ENCODE data around the gene HLA-DOA. TPM values are rescaled to one million over a fixed set of nuclear protein-coding genes. Genes with fewer than 3 reads are reported as not detected.
A peak's percentile ranks its signal among the peaks of the same experiment; 100 is the strongest.

The HLA-DOA gene
- total RNA-seq, 1 donor from 2014 or later, result 1.8 TPM

GRCh38 chr6:33018418-33018817 lies 9.0 kb upstream of the HLA-DOA start:
- ATAC-seq (no peak), DNase-seq (no peak)
- intact Hi-C loops (cut with micrococcal nuclease), result loop anchor here (5.0 to 10.0 kb wide), 2 partner anchors 64 to 226 kb away; no protein-coding TSS in a partner anchor

- intact Hi-C loops (cut with micrococcal nuclease), result loop anchor here (5.0 to 10.0 kb wide), 2 partner anchors 64 to 227 kb away; no protein-coding TSS in a partner anchor
- no peak for DNase-seq
- ATAC-seq, result no peak
Observed at GRCh38 chr6:33017694-33018353, 8.4 kb upstream of the HLA-DOA start.

- ATAC-seq, result no peak
- intact Hi-C loops (cut with micrococcal nuclease), result loop anchor here (5.0 to 10.0 kb wide), 2 partner anchors 65 to 228 kb away; no protein-coding TSS in a partner anchor
- no peak for DNase-seq
Observed at GRCh38 chr6:33017018-33017417, 7.6 kb upstream of the HLA-DOA start.

- DNase-seq (no peak), ATAC-seq (no peak)
- intact Hi-C loops (cut with micrococcal nuclease), result loop anchor here (5.0 to 10.0 kb wide), 2 partner anchors 67 to 229 kb away; no protein-coding TSS in a partner anchor
Observed at GRCh38 chr6:33015798-33016197, 6.4 kb upstream of the HLA-DOA start.

GRCh38 chr6:33014841-33015634 lies 5.6 kb upstream of the HLA-DOA start:
- intact Hi-C loops (cut with micrococcal nuclease), result loop anchor here (5.0 to 10.0 kb wide), 2 partner anchors 67 to 230 kb away; no protein-coding TSS in a partner anchor
- peak; percentile 72 for ATAC-seq
- no peak for DNase-seq

- intact Hi-C loops (cut with micrococcal nuclease), result loop anchor here (10.0 kb wide), 1 partner anchor 231 kb away; no protein-coding TSS in a partner anchor
- peak; percentile 9 for ATAC-seq
- no peak for DNase-seq
Observed at GRCh38 chr6:33013608-33014007, 4.2 kb upstream of the HLA-DOA start.

GRCh38 chr6:33010356-33010755 lies 965 bp upstream of the HLA-DOA start:
- ATAC-seq (no peak), DNase-seq (no peak)
- intact Hi-C loops (cut with micrococcal nuclease), result loop anchor here (10.0 kb wide), 1 partner anchor 234 kb away; no protein-coding TSS in a partner anchor

- intact Hi-C loops (cut with micrococcal nuclease), result no loop called here
- DNase-seq (no peak), ATAC-seq (no peak)
Observed at GRCh38 chr6:33007831-33008400, 1.5 kb downstream of the HLA-DOA start.

GRCh38 chr6:33004940-33005339 lies 4.5 kb downstream of the HLA-DOA start:
- DNase-seq (no peak), ATAC-seq (no peak)
- intact Hi-C loops (cut with micrococcal nuclease), result no loop called here

GRCh38 chr6:33001685-33002084 lies 7.7 kb downstream of the HLA-DOA start:
- intact Hi-C loops (cut with micrococcal nuclease), result no loop called here
- DNase-seq (no peak), ATAC-seq (no peak)

GRCh38 chr6:33000055-33000454 lies 9.3 kb downstream of the HLA-DOA start:
- ATAC-seq (no peak), DNase-seq (no peak)
- intact Hi-C loops (cut with micrococcal nuclease), result no loop called here

GRCh38 chr6:32995448-32995847 lies 13.9 kb downstream of the HLA-DOA start:
- intact Hi-C loops (cut with micrococcal nuclease), result no loop called here
- no peak for DNase-seq

GRCh38 chr6:32993363-32993973 lies 15.9 kb downstream of the HLA-DOA start:
- DNase-seq (no peak), ATAC-seq (no peak)
- intact Hi-C loops (cut with micrococcal nuclease), result no loop called here

More at GRCh38 chr6:32995448-32995847, 13.9 kb downstream of the HLA-DOA start:
- ATAC-seq, result no peak

- ATAC-seq, result no peak
- intact Hi-C loops (cut with micrococcal nuclease), result no loop called here
- no peak for DNase-seq
Observed at GRCh38 chr6:32991972-32992371, 17.4 kb downstream of the HLA-DOA start.

- DNase-seq (no peak), ATAC-seq (no peak)
- intact Hi-C loops (cut with micrococcal nuclease), result no loop called here
Observed at GRCh38 chr6:32989368-32989767, 20.0 kb downstream of the HLA-DOA start.

GRCh38 chr6:32984622-32985389 lies 24.6 kb downstream of the HLA-DOA start:
- peak; percentile 83 for ATAC-seq
- intact Hi-C loops (cut with micrococcal nuclease), result loop anchor here (5.0 kb wide), 2 partner anchors 53 to 98 kb away; no protein-coding TSS in a partner anchor
- DNase-seq, result peak; percentile 94

GRCh38 chr6:32983964-32984621 lies 25.3 kb downstream of the HLA-DOA start:
- intact Hi-C loops (cut with micrococcal nuclease), result loop anchor here (5.0 kb wide), 2 partner anchors 52 to 97 kb away; no protein-coding TSS in a partner anchor
- ATAC-seq, result peak; percentile 2
- no peak for DNase-seq

GRCh38 chr6:32983493-32983848 lies 25.9 kb downstream of the HLA-DOA start:
- peak; percentile 14 for ATAC-seq
- no peak for DNase-seq
- intact Hi-C loops (cut with micrococcal nuclease), result loop anchor here (5.0 kb wide), 2 partner anchors 51 to 96 kb away; no protein-coding TSS in a partner anchor
